Trophoblast cell (in vitro differentiated cells and primary cell): ENCODE results near the gene SH3BP5.

Experiments
- DNase-seq, 2 donors: peaks; one replicate each; pipeline ENCODE4 v3.0.0-alpha.2; 2016
- H2AFZ ChIP-seq: 2 replicates; pipeline ENCODE4 v1.6.1; 2013; ENCODE audit warnings: low read length, moderate library complexity, mild to moderate bottlenecking; ENCODE audit not compliant: insufficient read depth, poor library complexity
- H2AK5ac ChIP-seq: 2 replicates; pipeline ENCODE4 v1.6.1; 2013; ENCODE audit warnings: mild to moderate bottlenecking, low read length
- H2BK120ac ChIP-seq: 2 replicates; pipeline ENCODE4 v1.6.1; 2013; ENCODE audit warnings: low read length, mild to moderate bottlenecking, moderate library complexity; ENCODE audit not compliant: insufficient read depth, poor library complexity
- H2BK12ac ChIP-seq: 2 replicates; pipeline ENCODE4 v1.6.1; 2013; ENCODE audit warnings: mild to moderate bottlenecking, low read length, moderate library complexity
- H2BK5ac ChIP-seq: 2 replicates; pipeline ENCODE4 v1.6.1; 2013; ENCODE audit warnings: low read length, low read depth, moderate library complexity, mild to moderate bottlenecking; ENCODE audit not compliant: poor library complexity
- H3K14ac ChIP-seq: 2 replicates; pipeline ENCODE4 v1.6.1; 2013; ENCODE audit warnings: mild to moderate bottlenecking, low read length
- H3K18ac ChIP-seq: 2 replicates; pipeline ENCODE4 v1.6.1; 2013; ENCODE audit warnings: mild to moderate bottlenecking, low read length
- H3K23ac ChIP-seq: 2 replicates; pipeline ENCODE4 v1.6.1; 2013; ENCODE audit warnings: low read length
- H3K27ac ChIP-seq: 2 replicates; pipeline ENCODE4 v1.5.1; 2013; ENCODE audit warnings: low read depth, mild to moderate bottlenecking, inconsistent platforms, low read length, moderate library complexity
- H3K27me3 ChIP-seq: 2 replicates; pipeline ENCODE4 v1.6.1; 2013; ENCODE audit warnings: inconsistent platforms, mild to moderate bottlenecking, low read length, moderate library complexity; ENCODE audit not compliant: insufficient read depth
- H3K36me3 ChIP-seq, 2 experiments: 1 replicate in 1 of 2; 2 replicates in 1 of 2; pipeline ENCODE4 v1.6.1; 2013; ENCODE audit warnings: low read length in 2 of 2, mild to moderate bottlenecking in 2 of 2, moderate library complexity in 1 of 2; ENCODE audit not compliant: insufficient read depth in 2 of 2, control insufficient read depth in 1 of 2
- H3K4ac ChIP-seq: 2 replicates; pipeline ENCODE4 v1.6.1; 2013; ENCODE audit warnings: low read depth, mild to moderate bottlenecking, low read length, moderate library complexity
- H3K4me1 ChIP-seq, 2 experiments: 1 replicate in 1 of 2; 2 replicates in 1 of 2; pipeline ENCODE4 v1.6.1; 2013; ENCODE audit warnings: low read length in 2 of 2, mild to moderate bottlenecking in 2 of 2, moderate library complexity in 1 of 2; ENCODE audit not compliant: insufficient read depth in 2 of 2, control insufficient read depth in 1 of 2
- H3K4me2 ChIP-seq: 2 replicates; pipeline ENCODE4 v1.6.1; 2013; ENCODE audit warnings: inconsistent platforms, mild to moderate bottlenecking, low read length, moderate library complexity
- H3K4me3 ChIP-seq: 2 replicates; pipeline ENCODE4 v1.5.1; 2013; ENCODE audit warnings: mild to moderate bottlenecking, low read depth, low read length, inconsistent platforms
- H3K79me1 ChIP-seq: one replicate; pipeline ENCODE4 v1.6.1; 2013; ENCODE audit warnings: low read length
- H3K79me2 ChIP-seq: 2 replicates; pipeline ENCODE4 v1.6.1; 2013; ENCODE audit warnings: low read length, mild to moderate bottlenecking; ENCODE audit not compliant: control insufficient read depth, insufficient read depth, poor library complexity
- H3K9ac ChIP-seq: 2 replicates; pipeline ENCODE4 v1.6.1; 2013; ENCODE audit warnings: mild to moderate bottlenecking, low read length
- H3K9me3 ChIP-seq: 2 replicates; pipeline ENCODE4 v1.6.1; 2013; ENCODE audit warnings: low read depth, mild to moderate bottlenecking, control low read depth, inconsistent platforms, low read length; ENCODE audit not compliant: insufficient read depth
- H4K12ac ChIP-seq: 2 replicates; pipeline ENCODE4 v1.6.1; 2013; ENCODE audit warnings: low read depth, mild to moderate bottlenecking, low read length, moderate library complexity
- H4K8ac ChIP-seq: 2 replicates; pipeline ENCODE4 v1.6.1; 2013; ENCODE audit warnings: low read depth, mild to moderate bottlenecking, low read length, moderate library complexity
- H4K91ac ChIP-seq: one replicate; pipeline ENCODE4 v1.6.1; 2013; ENCODE audit warnings: low read depth, mild to moderate bottlenecking, low read length, moderate library complexity
- WGBS: extraction: QIAGEN DNeasy Blood & Tissue Kit; methylation state at CpG from one replicate; pipeline ENCODE4 v1.1.7; 2013; ENCODE audit warnings: missing lambda C conversion rate; ENCODE audit not compliant: insufficient read length, insufficient coverage; ENCODE audit errors: extremely low coverage; 5-methylcytosine and 5-hydroxymethylcytosine counted together

Gene SH3BP5

GRCh38 chr3:15346516-15346915, 14.1 kb upstream of the SH3BP5 start:
- peak overlapping the region; percentile 33 for H2BK5ac ChIP-seq
- H2AFZ ChIP-seq: no peak overlapping the region
- H3K14ac ChIP-seq: no peak overlapping the region
- no peak overlapping the region for H3K9ac ChIP-seq
- H3K27me3 ChIP-seq: no peaks in the 10 kb centered on the region
- H3K4me2 ChIP-seq: no peak overlapping the region
- H2AK5ac ChIP-seq: peak overlapping the region; percentile 90
- H3K9me3 ChIP-seq: peaks cover 5% of the 10 kb centered on the region
- H2BK120ac ChIP-seq: no peak overlapping the region
- peak overlapping the region; percentile 66 for H4K91ac ChIP-seq
- H3K23ac ChIP-seq: no peak overlapping the region
- H3K4ac ChIP-seq: no peak overlapping the region
- no peak overlapping the region for H2BK12ac ChIP-seq
- no peak overlapping the region for H3K4me3 ChIP-seq
- H4K8ac ChIP-seq: no peak overlapping the region
- H3K36me3 ChIP-seq: no peaks in the 10 kb centered on the region
- peaks cover 0 to 7% of the 10 kb centered on the region in 2 experiments for H3K4me1 ChIP-seq
- H3K27ac ChIP-seq: no peak overlapping the region
- no peak overlapping the region for H4K12ac ChIP-seq
- peaks cover 12% of the 10 kb centered on the region for H3K79me1 ChIP-seq
- DNase-seq: no peak
- H3K79me2 ChIP-seq: peaks cover 2% of the 10 kb centered on the region
- no CpG with 5 or more reads among the region's 2 CpGs for WGBS
- no peak overlapping the region for H3K18ac ChIP-seq

- H3K4ac ChIP-seq: no peak overlapping the region
- no peak overlapping the region for H3K23ac ChIP-seq
- no peak overlapping the region for H3K4me2 ChIP-seq
- peak overlapping the region; percentile 88 for H2BK120ac ChIP-seq
- H2AK5ac ChIP-seq: no peak overlapping the region
- H3K79me2 ChIP-seq: peaks cover 2% of the 10 kb centered on the region
- no peak overlapping the region for H4K12ac ChIP-seq
- no peak overlapping the region for H3K14ac ChIP-seq
- H2BK12ac ChIP-seq: peak overlapping the region; percentile 61
- H4K91ac ChIP-seq: peak overlapping the region; percentile 48
- no peaks in the 10 kb centered on the region for H3K36me3 ChIP-seq
- H4K8ac ChIP-seq: no peak overlapping the region
- H3K27me3 ChIP-seq: no peaks in the 10 kb centered on the region
- no peak for DNase-seq
- no peak overlapping the region for H3K4me3 ChIP-seq
- no peak overlapping the region for H3K18ac ChIP-seq
- peaks cover 3% of the 10 kb centered on the region for H3K9me3 ChIP-seq
- H3K9ac ChIP-seq: no peak overlapping the region
- peaks cover 0 to 9% of the 10 kb centered on the region in 2 experiments for H3K4me1 ChIP-seq
- no peak overlapping the region for H3K27ac ChIP-seq
- peak overlapping the region; percentile 38 for H2BK5ac ChIP-seq
- peaks cover 12% of the 10 kb centered on the region for H3K79me1 ChIP-seq
- no CpG with 5 or more reads among the region's 4 CpGs for WGBS
- no peak overlapping the region for H2AFZ ChIP-seq
These were observed 13.3 kb upstream of the SH3BP5 start for GRCh38 chr3:15345608-15346137.

- H3K79me2 ChIP-seq: peaks cover 2% of the 10 kb centered on the region
- no peaks in the 10 kb centered on the region for H3K27me3 ChIP-seq
- no peaks in the 10 kb centered on the region for H3K36me3 ChIP-seq
- WGBS: no CpG with 5 or more reads among the region's 4 CpGs
- H3K18ac ChIP-seq: peak overlapping the region; percentile 62
- no peak overlapping the region for H4K12ac ChIP-seq
- H3K4me3 ChIP-seq: no peak overlapping the region
- peak overlapping the region; percentile 38 for H2BK5ac ChIP-seq
- H3K79me1 ChIP-seq: peaks cover 12% of the 10 kb centered on the region
- no peak overlapping the region for H3K4me2 ChIP-seq
- H3K27ac ChIP-seq: no peak overlapping the region
- no peak overlapping the region for H4K8ac ChIP-seq
- peak overlapping the region; percentile 88 for H2BK120ac ChIP-seq
- peaks cover 0 to 9% of the 10 kb centered on the region in 2 experiments for H3K4me1 ChIP-seq
- H2BK12ac ChIP-seq: peak overlapping the region; percentile 61
- H3K9ac ChIP-seq: no peak overlapping the region
- no peak overlapping the region for H2AFZ ChIP-seq
- H2AK5ac ChIP-seq: peak overlapping the region; percentile 62
- H3K14ac ChIP-seq: peak overlapping the region; percentile 65
- peak overlapping the region; percentile 48 for H4K91ac ChIP-seq
- no peak overlapping the region for H3K23ac ChIP-seq
- H3K4ac ChIP-seq: no peak overlapping the region
- no peak for DNase-seq
- peaks cover 1% of the 10 kb centered on the region for H3K9me3 ChIP-seq
These were observed 12.8 kb upstream of the SH3BP5 start for GRCh38 chr3:15345066-15345607.

GRCh38 chr3:15342945-15343344, 10.6 kb upstream of the SH3BP5 start:
- Histone ChIP-seq H3K4me3 (no peak overlapping the region), H4K91ac (no peak overlapping the region), H3K27me3 (no peaks in the 10 kb centered on the region), H3K18ac (no peak overlapping the region), H2BK12ac (no peak overlapping the region), H3K9me3 (peaks cover 1% of the 10 kb centered on the region), H3K79me1 (peaks cover 12% of the 10 kb centered on the region), H2BK5ac (no peak overlapping the region), H3K4me2 (no peak overlapping the region), H3K23ac (no peak overlapping the region), H3K27ac (no peak overlapping the region), H3K36me3 (no peaks in the 10 kb centered on the region), H3K4ac (no peak overlapping the region), H3K4me1 (peaks cover 0 to 9% of the 10 kb centered on the region in 2 experiments), H3K79me2 (peaks cover 2% of the 10 kb centered on the region), H2BK120ac (no peak overlapping the region), H3K14ac (no peak overlapping the region), H4K8ac (no peak overlapping the region), H2AK5ac (no peak overlapping the region), H2AFZ (no peak overlapping the region), H4K12ac (no peak overlapping the region), H3K9ac (no peak overlapping the region)
- WGBS: no CpG with 5 or more reads among the region's 1 CpG
- DNase-seq: no peak
